K562 (cell line): ENCODE results near the gene SYTL2. TPM values are rescaled to one million over a fixed set of nuclear protein-coding genes. Genes with fewer than 3 reads are reported as not detected.

ENCODE experiments used
- ARNT ChIP-seq, 2 experiments: fragments of 450-650 bp; IDR thresholded peaks; 2 replicates each; pipeline ENCODE4 v1.6.1; 2016; ENCODE audit warnings: mild to moderate bottlenecking in 1 of 2
- CHD1 ChIP-seq: fragments of 200-600 bp; sonication (generic); IDR thresholded peaks from one replicate; pipeline ENCODE4 v1.6.1; 2012; ENCODE audit warnings: mild to moderate bottlenecking, moderate library complexity, low read length, inconsistent platforms
- HNRNPK ChIP-seq: fragments of 200-400 bp; formaldehyde crosslinking; IDR thresholded peaks from one replicate; pipeline ENCODE4 v1.6.1; 2018; ENCODE audit warnings: mild to moderate bottlenecking, low read depth, low read length; ENCODE audit not compliant: poor library complexity, severe bottlenecking
- KLF1 ChIP-seq: fragments of 450-650 bp; IDR thresholded peaks from 2 replicates; pipeline ENCODE4 v1.6.1; 2016; ENCODE audit warnings: missing genetic modification characterization, missing compliant biosample characterization
- MAFF ChIP-seq: IDR thresholded peaks from 2 replicates; pipeline ENCODE4 v1.6.1; 2012; ENCODE audit warnings: low read length, improper control_type of control experiment
- MCM5 ChIP-seq: fragments of 450-650 bp; IDR thresholded peaks from 2 replicates; pipeline ENCODE4 v1.6.1; 2016; ENCODE audit warnings: low read depth
- MGA ChIP-seq: fragments of 450-650 bp; IDR thresholded peaks from 2 replicates; pipeline ENCODE4 v1.6.1; 2016; ENCODE audit warnings: mild to moderate bottlenecking, moderate library complexity
- POLR2H ChIP-seq: IDR thresholded peaks from 2 replicates; pipeline ENCODE4 v1.6.1; 2016; ENCODE audit warnings: missing genetic modification characterization, low read depth, mild to moderate bottlenecking, control low read depth, missing compliant biosample characterization, moderate library complexity
- RBBP5 ChIP-seq: fragments of 200-600 bp; sonication (generic); IDR thresholded peaks from 2 replicates; pipeline ENCODE4 v1.6.1; 2012; ENCODE audit warnings: borderline replicate concordance, mild to moderate bottlenecking, low read length, control low read depth, inconsistent platforms; ENCODE audit not compliant: insufficient read depth, poor library complexity, severe bottlenecking
- STAT5A ChIP-seq: IDR thresholded peaks from 2 replicates; pipeline ENCODE4 v1.6.1; 2012; ENCODE audit warnings: low read length, inconsistent platforms, borderline replicate concordance
- TCFL5 ChIP-seq: fragments of 250-450 bp; sonication (Bioruptor Pico); conservative IDR thresholded peaks from 2 replicates; pipeline ENCODE4 v1.6.1; 2021; ENCODE audit warnings: mild to moderate bottlenecking, moderate library complexity, matching md5 sums
- U2AF2 ChIP-seq: fragments of 200-400 bp; formaldehyde crosslinking; optimal IDR thresholded peaks from 2 replicates; pipeline ENCODE3; 2017; ENCODE audit warnings: low read depth, mild to moderate bottlenecking, low read length
- YY1 ChIP-seq, 3 experiments: IDR thresholded peaks; 2 replicates each; pipeline ENCODE4 v1.6.1; 2011; ENCODE audit warnings: low read length in 2 of 3, mild to moderate bottlenecking in 2 of 3, moderate library complexity in 2 of 3, borderline replicate concordance in 1 of 3, control low read depth in 1 of 3, low read depth in 1 of 3; ENCODE audit not compliant: insufficient read depth in 3 of 3, insufficient replicate concordance in 2 of 3, control insufficient read depth in 1 of 3, insufficient read length in 1 of 3; ENCODE audit errors: extremely low read depth in 1 of 3
- ZNF175 ChIP-seq: fragments of 200-800 bp; sonication (Bioruptor generic); IDR thresholded peaks from 2 replicates; pipeline ENCODE4 v1.6.1; 2016; ENCODE audit warnings: low read depth, mild to moderate bottlenecking, missing genetic modification characterization, missing compliant biosample characterization
- polyA plus RNA-seq, 8 experiments: library from polyadenylated mRNA; depleted of rRNA in 4 of 8; stranded (reverse) in 5 of 8; unstranded in 3 of 8; fragments of >200 nt; fragmentation: Nextera tagmentation in 2 of 8; fragmentation: Illumina TruSeq in 1 of 8; extraction: Ambion mirVana in 2 of 8; extraction: Trizol in 1 of 8; gene quantifications; 2 replicates each; pipeline versions ENCODE4 v1.2.1 to v1.2.3, GENCODE V29; 2011 to 2014; ENCODE audit warnings: inconsistent platforms in 1 of 8, missing spikeins in 1 of 8
- total RNA-seq, 7 experiments: library from RNA; depleted of rRNA in 6 of 7; stranded (reverse); fragments of >200 nt in 6 of 7; fragmentation: Illumina TruSeq in 2 of 7; extraction: Trizol in 2 of 7; gene quantifications; 2 replicates each; pipeline versions ENCODE4 v1.2.1 to v1.2.3, GENCODE V29; 2011 to 2021; ENCODE audit warnings: low replicate concordance in 1 of 7

Gene SYTL2
- total and polyA plus RNA-seq, 9 of the 15 experiments (the other 6 are each of a cell fraction or from before 2014, with no cell fraction given): 0.05 to 0.57 (median 0.35) TPM

DNA sequence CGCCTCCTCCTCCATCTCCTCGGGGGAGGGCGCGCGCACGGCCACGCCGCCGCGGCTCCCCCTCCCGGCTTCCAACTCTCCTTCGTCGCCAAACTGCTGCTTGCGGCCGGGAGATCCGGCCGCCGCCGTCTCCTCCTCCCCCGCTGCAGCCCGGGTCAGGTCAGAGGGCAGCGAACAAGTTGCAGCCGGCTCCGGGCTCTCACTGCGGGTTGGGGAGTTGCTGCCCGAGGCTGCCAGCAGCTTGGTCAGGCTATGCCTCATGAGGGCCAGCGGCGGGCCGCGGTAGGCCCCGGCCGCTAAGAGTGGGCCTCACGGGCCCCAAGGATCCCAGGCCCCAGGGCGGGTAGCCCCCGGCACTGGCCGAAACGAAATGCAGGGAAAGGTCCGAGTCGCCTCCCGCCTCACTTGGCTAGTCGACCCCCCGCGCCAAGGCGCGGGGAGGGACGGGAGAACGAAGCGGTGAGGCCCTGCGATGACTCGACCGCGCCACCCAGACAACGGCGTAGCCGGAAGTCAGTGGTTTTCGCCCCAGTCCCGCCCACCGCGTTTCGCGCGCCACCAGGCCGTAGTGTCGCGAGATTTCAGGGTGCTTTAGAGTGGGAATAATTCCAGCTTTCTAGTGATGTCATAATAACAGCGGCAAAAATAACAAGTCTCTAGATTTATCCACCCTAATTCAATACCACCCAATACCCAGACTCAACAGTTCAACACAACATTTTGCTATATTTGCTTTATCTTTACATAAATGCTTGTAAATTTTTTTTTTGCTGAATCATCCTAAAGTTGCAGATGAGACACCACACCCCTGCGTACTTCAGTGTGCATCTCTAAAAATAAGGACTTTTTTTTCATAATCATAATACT lies 146.1 kb downstream of the SYTL2 start, which contains the start of gene CREBZF (continued):
- peak; percentile 73 for TF ChIP-seq MGA
- peak; percentile 71; the same call in 1 of the 2 replicates for TF ChIP-seq KLF1 (tag)
- peak; percentile 90 for TF ChIP-seq POLR2H
- peak in 1 of 3 experiments; percentile 25 for TF ChIP-seq YY1 (IDR thresholded peaks at IDR 0.05; ENCODE audit: borderline replicate concordance in 1 of 3, control insufficient read depth in 1 of 3, extremely low read depth in 1 of 3, insufficient read depth in 3 of 3, insufficient read length in 1 of 3, insufficient replicate concordance in 2 of 3, low read depth in 1 of 3, low read length in 2 of 3)
- no peak for TF ChIP-seq HNRNPK
- no peak for TF ChIP-seq STAT5A
- peak in 1 of 2 experiments; percentile 65; a peak in 1 of 4 replicates for TF ChIP-seq ARNT (IDR thresholded peaks at IDR 0.05)
- no peak for TF ChIP-seq U2AF2
- peak; percentile 83 for TF ChIP-seq RBBP5
- TF ChIP-seq ZNF175 (CRISPR knock-in tag): no peak
- TF ChIP-seq CHD1: no peak
- no peak for TF ChIP-seq TCFL5
- peak; percentile 99 for TF ChIP-seq MAFF
- no peak for TF ChIP-seq MCM5
